ENCODE measurements around the gene CCT3.

DNA sequence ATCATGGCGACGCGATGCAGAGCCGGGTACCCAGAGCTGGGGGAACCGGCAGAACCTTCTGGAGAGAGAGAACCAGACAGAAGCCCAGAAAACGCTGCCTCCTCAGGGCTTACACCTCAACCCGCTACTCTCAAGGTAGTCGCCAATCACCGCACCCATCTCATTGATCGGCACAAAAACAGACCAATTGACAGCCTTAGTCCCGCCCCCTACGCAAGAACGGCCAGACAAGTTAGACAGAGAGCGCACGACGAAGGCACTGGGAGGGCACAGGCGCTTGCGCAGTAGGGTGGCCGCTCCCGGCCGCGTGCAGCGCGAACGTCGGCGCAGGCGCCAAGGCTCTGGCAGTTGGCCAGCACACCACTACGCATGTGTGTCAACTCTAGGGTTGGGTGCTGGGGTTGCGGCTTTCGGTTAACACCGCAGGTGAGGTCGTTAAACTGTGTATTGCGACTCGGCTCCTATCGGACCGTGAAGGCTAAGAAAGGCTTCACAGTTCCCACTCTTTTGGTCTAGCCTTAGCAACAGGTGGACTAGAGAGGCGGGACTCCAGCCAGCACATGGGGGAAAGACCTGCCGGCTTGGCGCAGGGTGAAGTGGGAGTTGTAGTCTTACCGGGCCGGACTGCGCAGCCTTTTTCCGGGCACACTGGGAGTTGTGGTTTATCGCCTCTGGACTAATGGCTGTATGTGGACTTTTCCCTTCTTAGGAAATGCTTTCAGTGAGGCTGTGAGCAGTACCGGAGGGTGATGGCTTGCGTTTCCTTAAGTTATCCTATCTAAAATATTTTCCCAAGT is at the start of gene CCT3, which contains the start of gene TSACC:
- TF ChIP-seq CTCF (IDR thresholded peaks at IDR 0.05), result no peak
- TF ChIP-seq POLR2A (IDR thresholded peaks at IDR 0.05), result peak in 2 of 4 donors; percentile 42 to 74

All from esophagus squamous epithelium (tissue), 4 donors.